NCI-H446 treated with DMSO at 0.1 percent for 48 hours (cell line): ENCODE measurements around the gene TMPRSS3.

Source experiments
- DNase-seq: peaks from one replicate; lab custom pipeline; 2025; lab: John Stamatoyannopoulos, UW

TMPRSS3 gene

DNA sequence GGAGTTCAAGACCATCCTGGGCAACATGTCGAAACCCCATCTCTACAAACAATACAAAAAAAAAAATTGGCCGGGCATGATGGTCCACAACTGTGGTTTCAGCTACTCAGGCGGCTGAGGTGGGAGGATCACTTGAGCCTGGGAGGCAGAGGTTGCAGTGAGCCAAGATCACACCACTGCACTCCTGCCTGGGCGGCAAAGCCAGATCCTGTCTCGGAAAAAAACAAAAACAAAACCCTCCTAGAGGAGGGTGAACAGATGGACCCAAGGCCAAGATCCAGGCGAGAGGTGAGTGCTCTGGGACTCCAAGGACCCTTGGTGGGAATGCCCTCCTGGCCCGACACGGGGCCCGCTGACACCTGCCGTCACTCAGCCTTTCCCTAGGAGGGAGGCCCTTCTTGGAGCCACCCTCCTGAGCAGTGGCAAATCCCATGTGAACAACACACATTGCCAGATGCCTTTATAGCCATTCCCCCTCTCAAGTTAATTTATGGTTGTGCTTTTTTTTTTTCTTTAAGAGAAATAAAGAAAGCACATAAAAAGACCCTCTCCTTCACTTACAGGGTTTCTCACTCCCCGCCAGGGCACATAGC lies 45.4 kb downstream of the TMPRSS3 start:
- DNase-seq = no peak

- DNase-seq = no peak
Observed at GRCh38 chr21:42349420-42350317, 46.2 kb downstream of the TMPRSS3 start.

- no peak for DNase-seq
Observed at GRCh38 chr21:42348762-42349161, 47.1 kb downstream of the TMPRSS3 start.

DNA sequence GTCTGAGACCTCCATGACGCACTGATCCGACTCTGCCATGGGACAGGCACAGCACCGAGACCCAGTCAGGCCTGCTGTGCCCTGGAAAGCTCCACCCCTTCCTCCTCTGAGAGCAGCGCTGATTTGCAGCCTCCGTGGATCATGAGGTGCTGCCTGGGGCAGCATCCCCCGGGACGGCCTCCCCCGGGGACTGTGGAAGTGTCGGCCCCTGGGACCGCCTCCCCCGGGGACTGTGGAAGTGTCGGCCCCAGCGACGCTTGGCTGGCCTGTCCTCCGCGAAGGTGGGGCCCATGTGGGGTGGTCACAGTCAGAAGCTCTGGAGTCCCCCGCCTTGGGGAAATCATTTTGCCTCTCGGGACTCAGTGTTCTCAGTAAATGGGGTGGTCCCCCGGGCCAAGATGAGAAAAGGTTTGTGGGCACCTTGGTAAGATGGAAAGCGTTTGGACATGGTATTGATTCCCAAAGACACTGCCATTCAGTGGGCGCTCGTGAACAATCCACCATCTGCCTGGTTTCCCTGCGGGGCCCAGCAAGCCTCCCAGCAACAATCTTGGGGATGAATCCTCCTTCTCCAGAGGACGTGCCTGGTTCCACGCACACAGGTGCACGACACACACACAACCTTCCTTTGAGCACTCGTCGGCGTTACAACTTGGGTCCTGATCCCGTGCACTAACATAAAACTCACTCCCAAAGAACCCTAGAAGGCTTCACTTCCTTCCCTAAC lies 48.1 kb downstream of the TMPRSS3 start:
- no peak for DNase-seq

- no peak for DNase-seq
Observed at GRCh38 chr21:42346866-42347600, 48.8 kb downstream of the TMPRSS3 start.

DNA sequence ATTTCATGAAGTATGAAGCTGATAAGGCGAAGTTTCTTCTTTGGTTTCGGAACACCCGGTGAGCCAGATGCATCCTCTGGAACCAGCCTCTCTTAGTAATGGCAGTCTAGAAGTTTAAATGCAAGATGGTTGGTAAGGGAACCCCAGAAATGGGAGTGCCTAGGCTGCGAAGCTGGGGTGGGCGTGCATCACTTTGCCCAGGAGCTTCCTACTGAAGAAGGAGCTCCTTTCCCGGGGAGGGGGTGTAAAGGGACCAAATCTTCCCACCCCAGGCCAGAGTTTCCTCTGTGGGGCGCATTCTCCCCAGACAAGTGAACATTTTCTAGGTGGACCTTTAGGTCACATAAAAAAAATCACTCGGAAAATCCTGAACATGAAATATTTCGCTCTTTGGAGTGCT lies 49.4 kb downstream of the TMPRSS3 start:
- DNase-seq = no peak

DNA sequence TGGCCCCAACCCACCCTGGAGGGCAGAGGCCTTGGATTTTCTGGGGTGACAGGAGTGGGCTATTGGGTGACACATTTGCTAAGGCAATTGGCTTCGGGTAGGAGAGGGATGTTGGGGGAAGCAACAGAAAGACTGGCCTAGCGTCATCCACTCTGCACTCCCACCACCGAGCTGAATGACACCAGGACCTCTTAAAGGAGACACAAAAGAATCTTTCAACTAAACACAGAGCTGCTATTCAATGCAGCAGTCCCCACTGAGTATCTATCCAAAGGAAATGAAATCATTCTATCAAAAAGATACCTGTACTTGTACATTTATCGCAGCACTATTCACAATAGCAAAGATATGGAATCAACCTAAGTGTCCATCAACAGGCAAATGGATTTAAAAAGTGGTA lies 51.2 kb downstream of the TMPRSS3 start:
- no peak for DNase-seq

DNA sequence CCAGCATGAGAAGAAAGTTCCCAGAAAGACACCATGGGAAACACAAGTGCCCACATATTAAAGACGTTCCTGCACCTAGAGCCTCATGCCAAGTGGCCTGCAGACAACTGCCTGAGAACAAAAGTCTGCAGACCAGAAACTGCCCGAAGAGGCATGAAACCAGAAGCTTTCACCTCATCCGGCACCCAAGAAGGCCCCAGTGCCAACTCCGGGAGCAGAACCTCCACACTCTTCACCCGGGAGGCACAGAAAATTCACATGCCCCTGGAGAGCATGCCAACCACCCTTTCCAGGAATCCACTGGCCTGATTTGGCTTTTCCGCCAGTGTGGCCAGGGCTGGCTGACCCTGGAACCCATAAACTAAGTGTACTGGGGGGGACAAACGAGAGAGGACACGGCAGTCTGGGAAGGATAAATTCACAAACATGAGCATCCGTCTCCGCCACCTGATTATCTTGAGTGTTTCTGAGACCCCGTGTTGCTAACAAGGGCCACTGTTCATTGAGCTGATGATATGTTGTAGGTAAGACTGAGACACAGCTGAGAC lies 51.8 kb downstream of the TMPRSS3 start:
- no peak for DNase-seq

GRCh38 chr21:42343556-42343955 lies 52.3 kb downstream of the TMPRSS3 start:
- DNase-seq = no peak

- DNase-seq = no peak
Observed at GRCh38 chr21:42343101-42343500, 52.8 kb downstream of the TMPRSS3 start.

- DNase-seq = no peak
Observed at GRCh38 chr21:42341776-42342542, 53.9 kb downstream of the TMPRSS3 start.

GRCh38 chr21:42340187-42341050 lies 55.4 kb downstream of the TMPRSS3 start:
- DNase-seq = no peak

DNA sequence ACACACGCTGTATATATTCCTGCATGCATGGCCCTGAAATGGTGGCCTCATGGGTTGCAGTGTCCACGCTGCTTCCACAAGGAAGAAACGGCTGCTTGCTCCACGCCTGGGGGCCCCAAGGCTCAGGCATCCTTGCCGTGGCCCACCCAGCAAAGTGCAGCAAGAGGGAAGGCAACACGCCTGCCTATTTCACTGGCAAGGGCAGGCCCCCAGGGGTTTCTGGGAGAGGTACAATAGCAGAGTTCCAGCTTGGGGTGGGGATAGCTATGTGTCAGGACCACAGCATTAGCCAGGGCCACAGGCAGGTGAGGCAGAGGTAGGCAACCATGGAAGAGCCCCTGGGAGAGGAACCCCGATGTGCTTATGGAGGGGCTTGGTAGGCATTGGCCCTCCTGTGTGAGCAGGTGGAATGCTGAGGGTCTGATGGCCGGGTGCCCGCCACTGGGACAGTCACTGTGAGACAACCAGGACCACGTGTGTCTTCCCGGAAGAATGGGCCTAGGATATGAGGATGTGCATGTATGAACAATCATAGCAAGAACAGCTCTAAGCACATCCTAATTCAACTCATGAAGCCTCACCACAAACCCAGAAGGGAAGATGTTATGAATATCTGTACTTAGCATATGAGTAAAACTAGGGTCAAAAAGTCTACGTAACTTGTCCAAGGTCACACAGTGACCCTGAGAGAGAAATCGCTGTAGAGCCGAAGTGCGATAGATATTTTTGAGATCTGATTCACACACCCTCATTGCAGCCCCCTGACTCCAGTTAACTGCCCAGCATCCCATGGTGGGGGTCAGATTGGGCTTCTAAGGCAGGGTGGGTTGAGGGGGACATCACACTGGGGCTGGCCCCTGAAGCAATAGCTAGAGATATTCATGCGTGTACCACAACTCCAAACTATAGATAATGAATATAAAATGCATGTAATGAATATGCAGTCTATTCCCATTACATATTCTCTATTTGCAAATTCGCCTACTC lies 56.8 kb downstream of the TMPRSS3 start:
- DNase-seq = no peak

DNA sequence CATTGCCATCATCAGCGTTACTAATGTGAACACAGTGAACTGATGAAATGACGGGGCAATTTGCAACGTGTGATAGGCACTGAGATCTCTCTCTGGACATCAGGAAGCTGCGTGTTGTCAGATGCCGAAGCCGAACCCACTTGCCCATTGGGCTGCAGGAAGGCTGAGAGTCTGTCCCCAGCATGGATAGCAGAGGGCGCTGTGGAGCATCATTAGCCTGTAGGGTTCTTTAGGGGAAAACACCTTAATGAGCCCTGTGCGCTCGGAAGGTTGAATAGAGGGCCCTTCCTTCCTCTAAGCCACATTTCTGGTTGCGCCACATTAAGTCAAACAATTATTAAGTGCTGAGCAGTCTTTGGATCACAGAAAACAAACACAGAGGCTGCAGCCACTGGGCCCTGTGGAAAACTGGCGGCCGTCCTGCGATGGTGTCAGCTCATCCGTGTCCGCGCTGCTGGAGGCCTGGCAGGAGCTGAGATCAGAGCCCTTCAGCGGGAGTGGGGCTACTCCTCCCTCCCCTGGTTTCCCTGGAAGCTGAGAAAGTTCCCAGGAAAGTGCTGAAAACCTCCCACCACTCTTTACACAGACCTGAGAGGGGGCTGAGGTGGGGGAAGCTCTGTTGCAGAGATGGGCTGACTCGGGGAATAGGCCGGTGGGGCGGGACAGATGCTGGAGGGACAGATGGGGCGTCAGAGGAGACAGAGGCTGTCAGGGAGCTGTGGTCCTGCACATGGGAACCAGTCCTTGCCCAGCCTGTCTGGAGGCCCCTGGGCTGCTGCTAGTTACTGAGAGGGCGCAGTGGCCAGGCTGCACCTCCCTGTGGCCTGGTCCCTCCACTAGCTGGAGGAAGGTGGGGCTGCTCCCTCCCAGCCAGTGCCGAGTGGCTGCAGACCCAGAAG lies 57.8 kb downstream of the TMPRSS3 start:
- peak; percentile 15 for DNase-seq

DNA sequence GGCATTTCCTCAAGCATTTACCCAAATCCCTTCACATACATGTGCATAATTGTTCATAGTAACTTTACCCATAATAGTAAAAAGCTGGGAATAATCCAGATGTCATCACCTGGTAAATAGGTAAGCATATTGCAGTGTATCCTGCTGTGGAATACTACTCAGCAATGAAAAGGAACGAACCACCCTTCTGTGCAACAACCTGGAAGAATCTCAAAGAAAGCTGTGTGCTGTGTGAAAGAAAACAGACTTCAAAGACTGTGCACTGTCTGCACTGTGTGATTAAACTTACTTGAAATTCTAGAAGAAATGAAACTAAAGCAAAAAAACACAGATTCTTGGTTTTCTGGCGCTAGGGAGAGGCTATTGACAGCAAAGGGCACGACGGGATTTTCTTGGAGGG lies 58.6 kb downstream of the TMPRSS3 start:
- no peak for DNase-seq

- no peak for DNase-seq
Observed at GRCh38 chr21:42336054-42336453, 59.8 kb downstream of the TMPRSS3 start.

DNA sequence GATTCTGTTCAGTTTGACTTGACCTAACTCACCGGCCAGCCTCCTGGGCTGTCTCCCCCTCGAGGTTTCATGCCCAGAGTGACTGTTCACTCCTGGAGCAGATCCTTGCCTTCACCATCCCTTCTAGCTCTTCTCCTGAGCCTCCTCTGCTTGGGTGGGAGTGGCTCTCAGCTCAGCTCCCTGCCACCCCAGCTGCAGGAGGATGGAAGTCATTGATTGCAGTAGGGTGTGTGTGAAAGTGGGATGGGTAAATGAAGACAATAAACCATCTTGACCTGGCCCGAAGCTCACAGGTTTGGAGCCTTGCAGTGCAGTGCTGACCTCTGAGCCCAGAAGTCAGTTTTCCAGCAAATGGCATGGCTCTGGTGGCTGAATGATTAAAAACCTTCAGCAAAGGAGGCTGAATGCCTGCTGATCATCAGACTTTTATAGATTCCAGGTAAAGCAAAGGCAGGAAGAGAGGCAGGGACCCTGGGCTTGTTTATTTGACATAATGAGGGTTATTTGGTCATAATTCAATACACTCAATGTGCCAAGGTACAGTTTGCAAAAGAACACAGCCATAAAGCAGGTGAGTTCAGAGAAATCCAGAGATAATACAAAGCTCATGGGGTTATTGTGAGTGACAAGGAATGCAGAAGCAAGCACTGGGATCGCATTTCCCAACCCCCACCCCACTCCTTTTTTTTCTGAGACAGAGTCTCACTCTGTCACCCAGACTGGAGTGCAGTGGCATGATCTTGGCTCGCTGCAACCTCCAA lies 63.1 kb downstream of the TMPRSS3 start:
- DNase-seq = no peak
